ENCODE results near the gene ECHDC3.

ECHDC3 gene

GRCh38 chr10:11793762-11794479 lies 51.7 kb downstream of the ECHDC3 start:
- no peaks in the 10 kb centered on the region for H3K4me1 Mint-ChIP-seq (ENCODE audit: low read depth)
- no peak overlapping the region for H3K27ac Mint-ChIP-seq
- H3K9me3 Mint-ChIP-seq: no peaks in the 10 kb centered on the region
- no peak overlapping the region for H3K4me3 Mint-ChIP-seq
- H3K27me3 Mint-ChIP-seq (ENCODE audit: low read depth): peaks cover 3% of the 10 kb centered on the region
- H3K36me3 Mint-ChIP-seq (ENCODE audit: low read depth): no peaks in the 10 kb centered on the region
- no peak for DNase-seq (ENCODE audit: low spot score)

- DNase-seq (ENCODE audit: low spot score): no peak
- Mint-ChIP-seq H3K9me3 (no peaks in the 10 kb centered on the region), H3K4me1 (ENCODE audit: low read depth) (no peaks in the 10 kb centered on the region), H3K36me3 (ENCODE audit: low read depth) (no peaks in the 10 kb centered on the region), H3K27me3 (ENCODE audit: low read depth) (no peaks in the 10 kb centered on the region), H3K4me3 (no peak overlapping the region), H3K27ac (no peak overlapping the region)
Measured at GRCh38 chr10:11794566-11794965, 52.4 kb downstream of the ECHDC3 start.

- DNase-seq (ENCODE audit: low spot score): no peak
- no peak overlapping the region for H3K4me3 Mint-ChIP-seq
- H3K4me1 Mint-ChIP-seq (ENCODE audit: low read depth): no peaks in the 10 kb centered on the region
- H3K27me3 Mint-ChIP-seq (ENCODE audit: low read depth): no peaks in the 10 kb centered on the region
- H3K27ac Mint-ChIP-seq: no peak overlapping the region
- H3K9me3 Mint-ChIP-seq: no peaks in the 10 kb centered on the region
- H3K36me3 Mint-ChIP-seq (ENCODE audit: low read depth): no peaks in the 10 kb centered on the region
Measured at GRCh38 chr10:11795101-11795920, 53.1 kb downstream of the ECHDC3 start.

- no peaks in the 10 kb centered on the region for H3K36me3 Mint-ChIP-seq (ENCODE audit: low read depth)
- no peaks in the 10 kb centered on the region for H3K27me3 Mint-ChIP-seq (ENCODE audit: low read depth)
- DNase-seq (ENCODE audit: low spot score): no peak
- H3K4me3 Mint-ChIP-seq: no peak overlapping the region
- no peaks in the 10 kb centered on the region for H3K4me1 Mint-ChIP-seq (ENCODE audit: low read depth)
- no peak overlapping the region for H3K27ac Mint-ChIP-seq
- no peaks in the 10 kb centered on the region for H3K9me3 Mint-ChIP-seq
Measured at GRCh38 chr10:11796474-11796873, 54.3 kb downstream of the ECHDC3 start.

- H3K36me3 Mint-ChIP-seq (ENCODE audit: low read depth): no peaks in the 10 kb centered on the region
Measured at GRCh38 chr10:11797281-11797680, 55.1 kb downstream of the ECHDC3 start.

GRCh38 chr10:11797847-11798633 lies 55.9 kb downstream of the ECHDC3 start:
- Mint-ChIP-seq H3K27ac (no peak overlapping the region), H3K27me3 (ENCODE audit: low read depth) (no peaks in the 10 kb centered on the region), H3K9me3 (no peaks in the 10 kb centered on the region), H3K36me3 (ENCODE audit: low read depth) (no peaks in the 10 kb centered on the region), H3K4me1 (ENCODE audit: low read depth) (no peaks in the 10 kb centered on the region), H3K4me3 (no peak overlapping the region)
- no peak for DNase-seq (ENCODE audit: low spot score)

More at GRCh38 chr10:11797281-11797680, 55.1 kb downstream of the ECHDC3 start:
- Mint-ChIP-seq H3K4me3 (no peak overlapping the region), H3K27ac (no peak overlapping the region), H3K27me3 (ENCODE audit: low read depth) (no peaks in the 10 kb centered on the region), H3K9me3 (no peaks in the 10 kb centered on the region), H3K4me1 (ENCODE audit: low read depth) (no peaks in the 10 kb centered on the region)
- DNase-seq (ENCODE audit: low spot score): no peak

- Mint-ChIP-seq H3K36me3 (ENCODE audit: low read depth) (no peaks in the 10 kb centered on the region), H3K4me1 (ENCODE audit: low read depth) (no peaks in the 10 kb centered on the region), H3K9me3 (no peaks in the 10 kb centered on the region), H3K27me3 (ENCODE audit: low read depth) (no peaks in the 10 kb centered on the region), H3K27ac (no peak overlapping the region), H3K4me3 (no peak overlapping the region)
- DNase-seq (ENCODE audit: low spot score): no peak
Measured at GRCh38 chr10:11798845-11799735, 56.9 kb downstream of the ECHDC3 start.

GRCh38 chr10:11799736-11800080 lies 57.5 kb downstream of the ECHDC3 start:
- Mint-ChIP-seq H3K4me1 (ENCODE audit: low read depth) (no peaks in the 10 kb centered on the region), H3K4me3 (no peak overlapping the region), H3K27ac (no peak overlapping the region), H3K27me3 (ENCODE audit: low read depth) (no peaks in the 10 kb centered on the region), H3K36me3 (ENCODE audit: low read depth) (no peaks in the 10 kb centered on the region), H3K9me3 (no peaks in the 10 kb centered on the region)
- no peak for DNase-seq (ENCODE audit: low spot score)

GRCh38 chr10:11804336-11804735 lies 62.2 kb downstream of the ECHDC3 start:
- no peaks in the 10 kb centered on the region for H3K4me1 Mint-ChIP-seq (ENCODE audit: low read depth)
- H3K27ac Mint-ChIP-seq: no peak overlapping the region
- peaks cover 6% of the 10 kb centered on the region for H3K27me3 Mint-ChIP-seq (ENCODE audit: low read depth)
- H3K4me3 Mint-ChIP-seq: no peak overlapping the region
- no peaks in the 10 kb centered on the region for H3K9me3 Mint-ChIP-seq
- H3K36me3 Mint-ChIP-seq (ENCODE audit: low read depth): no peaks in the 10 kb centered on the region
- DNase-seq (ENCODE audit: low spot score): no peak

- Mint-ChIP-seq H3K36me3 (ENCODE audit: low read depth) (no peaks in the 10 kb centered on the region), H3K27me3 (ENCODE audit: low read depth) (peaks cover 10% of the 10 kb centered on the region), H3K27ac (no peak overlapping the region), H3K4me3 (no peak overlapping the region), H3K9me3 (no peaks in the 10 kb centered on the region), H3K4me1 (ENCODE audit: low read depth) (no peaks in the 10 kb centered on the region)
- no peak for DNase-seq (ENCODE audit: low spot score)
Measured at GRCh38 chr10:11805792-11806191, 63.6 kb downstream of the ECHDC3 start.

GRCh38 chr10:11806706-11807105 lies 64.5 kb downstream of the ECHDC3 start:
- no peaks in the 10 kb centered on the region for H3K36me3 Mint-ChIP-seq (ENCODE audit: low read depth)
- no peak overlapping the region for H3K4me3 Mint-ChIP-seq
- H3K27me3 Mint-ChIP-seq (ENCODE audit: low read depth): peaks cover 10% of the 10 kb centered on the region
- no peak overlapping the region for H3K27ac Mint-ChIP-seq
- DNase-seq (ENCODE audit: low spot score): no peak
- no peaks in the 10 kb centered on the region for H3K9me3 Mint-ChIP-seq
- H3K4me1 Mint-ChIP-seq (ENCODE audit: low read depth): no peaks in the 10 kb centered on the region

GRCh38 chr10:11808808-11809207 lies 66.6 kb downstream of the ECHDC3 start:
- Mint-ChIP-seq H3K4me1 (ENCODE audit: low read depth) (no peaks in the 10 kb centered on the region), H3K27me3 (ENCODE audit: low read depth) (peaks cover 12% of the 10 kb centered on the region), H3K36me3 (ENCODE audit: low read depth) (no peaks in the 10 kb centered on the region), H3K9me3 (no peaks in the 10 kb centered on the region), H3K27ac (no peak overlapping the region), H3K4me3 (no peak overlapping the region)
- DNase-seq (ENCODE audit: low spot score): no peak

- H3K36me3 Mint-ChIP-seq (ENCODE audit: low read depth): no peaks in the 10 kb centered on the region
- DNase-seq (ENCODE audit: low spot score): no peak
- H3K4me3 Mint-ChIP-seq: no peak overlapping the region
Measured at GRCh38 chr10:11810313-11810766, 68.2 kb downstream of the ECHDC3 start.

More at GRCh38 chr10:11810313-11810766, 68.2 kb downstream of the ECHDC3 start:
- no peaks in the 10 kb centered on the region for H3K4me1 Mint-ChIP-seq (ENCODE audit: low read depth)
- no peak overlapping the region for H3K27ac Mint-ChIP-seq
- no peaks in the 10 kb centered on the region for H3K9me3 Mint-ChIP-seq
- H3K27me3 Mint-ChIP-seq (ENCODE audit: low read depth): peaks cover 12% of the 10 kb centered on the region

All from T-helper 2 cell treated with Interferon-gamma antibody and Interleukin-4, amounts not matched to agents 5 μg/mL and 100 μg/mL, for 36 hours (primary cell).